ENCODE results near the gene RFX8. TPM values are rescaled to one million over a fixed set of nuclear protein-coding genes. Genes with fewer than 3 reads are reported as not detected.
"Not testable (repeated sequence)": the region's sequence is repeated elsewhere in the genome, so short reads cannot be mapped to it uniquely, and the experiment has no call there.

RFX8 gene
- total and polyA plus RNA-seq, 2 donors = 1.0 to 1.5 TPM

GRCh38 chr2:101352631-101353030 lies 122.3 kb downstream of the RFX8 start:
- DNase-seq (ENCODE audit: low read depth in 6 of 9, low spot score in 9 of 9); H3K4me1 ChIP-seq (ENCODE audit: control insufficient read depth in 2 of 2, insufficient read depth in 2 of 2, low read length in 2 of 2); H3K9me3 ChIP-seq (ENCODE audit: control insufficient read depth in 2 of 2, insufficient read depth in 1 of 2, low read length in 1 of 2); H3K27ac ChIP-seq (ENCODE audit: low read depth in 1 of 2, low read length in 1 of 2); H3K36me3 ChIP-seq (ENCODE audit: control insufficient read depth in 2 of 2, insufficient read depth in 2 of 2, low read length in 1 of 2); H3K4me3 ChIP-seq (ENCODE audit: low read length in 2 of 2); H3K27me3 ChIP-seq (ENCODE audit: control insufficient read depth in 2 of 2, insufficient read depth in 1 of 2, low read length in 1 of 2): not testable (repeated sequence)
- 97% methylated on average over 4 of the region's 4 CpGs for WGBS

- Histone ChIP-seq H3K36me3 (ENCODE audit: control insufficient read depth in 2 of 2, insufficient read depth in 2 of 2, low read length in 1 of 2) (no peaks in the 10 kb centered on the region), H3K4me1 (ENCODE audit: control insufficient read depth in 2 of 2, insufficient read depth in 2 of 2, low read length in 2 of 2) (no peaks in the 10 kb centered on the region), H3K27me3 (ENCODE audit: control insufficient read depth in 2 of 2, insufficient read depth in 1 of 2, low read length in 1 of 2) (no peaks in the 10 kb centered on the region), H3K9me3 (ENCODE audit: control insufficient read depth in 2 of 2, insufficient read depth in 1 of 2, low read length in 1 of 2) (no peaks in the 10 kb centered on the region), H3K4me3 (ENCODE audit: low read length in 2 of 2) (no peak overlapping the region), H3K27ac (ENCODE audit: low read depth in 1 of 2, low read length in 1 of 2) (no peak overlapping the region)
- 96% methylated on average over 7 of the region's 7 CpGs for WGBS
- DNase-seq (ENCODE audit: low read depth in 6 of 9, low spot score in 9 of 9) = no peak
Observed at GRCh38 chr2:101351207-101351606, 123.7 kb downstream of the RFX8 start.

- WGBS = 70% methylated on average over 7 of the region's 7 CpGs
- H3K9me3 ChIP-seq (ENCODE audit: control insufficient read depth in 2 of 2, insufficient read depth in 1 of 2, low read length in 1 of 2) = no peaks in the 10 kb centered on the region
Observed at GRCh38 chr2:101349893-101350662, 124.8 kb downstream of the RFX8 start.

DNA sequence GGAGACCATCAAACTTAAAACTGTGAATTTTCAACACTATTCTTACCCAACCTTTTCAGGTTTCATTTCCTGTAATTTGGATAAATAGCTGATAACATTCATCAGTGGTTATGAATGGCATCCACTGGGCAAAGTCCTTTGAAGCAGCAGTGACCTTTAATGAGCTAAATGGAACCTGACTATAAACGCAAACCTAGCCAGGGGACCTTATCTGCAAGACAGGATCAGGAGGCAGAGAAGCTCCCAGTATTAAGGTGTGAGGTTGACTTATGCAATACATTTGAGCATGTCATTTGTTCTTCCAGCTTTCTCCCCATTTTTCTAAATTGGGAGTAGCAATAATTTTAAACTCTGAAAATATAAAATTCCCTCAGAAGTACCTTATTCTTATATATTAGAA lies 126.0 kb downstream of the RFX8 start:
- Histone ChIP-seq H3K9me3 (ENCODE audit: control insufficient read depth in 2 of 2, insufficient read depth in 1 of 2, low read length in 1 of 2) (no peaks in the 10 kb centered on the region), H3K4me3 (ENCODE audit: low read length in 2 of 2) (no peak overlapping the region), H3K4me1 (ENCODE audit: control insufficient read depth in 2 of 2, insufficient read depth in 2 of 2, low read length in 2 of 2) (no peaks in the 10 kb centered on the region), H3K36me3 (ENCODE audit: control insufficient read depth in 2 of 2, insufficient read depth in 2 of 2, low read length in 1 of 2) (no peaks in the 10 kb centered on the region), H3K27me3 (ENCODE audit: control insufficient read depth in 2 of 2, insufficient read depth in 1 of 2, low read length in 1 of 2) (no peaks in the 10 kb centered on the region), H3K27ac (ENCODE audit: low read depth in 1 of 2, low read length in 1 of 2) (no peak overlapping the region)
- WGBS = 100% methylated on average over 1 of the region's 1 CpG
- DNase-seq (ENCODE audit: low read depth in 6 of 9, low spot score in 9 of 9) = no peak

More at GRCh38 chr2:101349893-101350662, 124.8 kb downstream of the RFX8 start:
- peak in 2 of 9 donors; percentile 21 to 63 for DNase-seq (ENCODE audit: low read depth in 6 of 9, low spot score in 9 of 9)
- no peaks in the 10 kb centered on the region for H3K4me1 ChIP-seq (ENCODE audit: control insufficient read depth in 2 of 2, insufficient read depth in 2 of 2, low read length in 2 of 2)
- no peaks in the 10 kb centered on the region for H3K36me3 ChIP-seq (ENCODE audit: control insufficient read depth in 2 of 2, insufficient read depth in 2 of 2, low read length in 1 of 2)
- no peak overlapping the region for H3K4me3 ChIP-seq (ENCODE audit: low read length in 2 of 2)
- no peak overlapping the region for H3K27ac ChIP-seq (ENCODE audit: low read depth in 1 of 2, low read length in 1 of 2)
- no peaks in the 10 kb centered on the region for H3K27me3 ChIP-seq (ENCODE audit: control insufficient read depth in 2 of 2, insufficient read depth in 1 of 2, low read length in 1 of 2)

Other genes with a start within 250 kb of the RFX8 start
- gene CNOT11, start 222.2 kb downstream of the RFX8 start, total RNA-seq = 49.4 TPM
- 34.0 TPM for gene CNOT11, start 222.2 kb downstream of the RFX8 start, polyA plus RNA-seq
- gene RNF149, start 166.4 kb downstream of the RFX8 start, total RNA-seq = 45.8 TPM
- gene RNF149, start 166.4 kb downstream of the RFX8 start, polyA plus RNA-seq = 105 TPM
- 0.38 TPM for gene CREG2, start 87.6 kb downstream of the RFX8 start, total RNA-seq
- gene CREG2, start 87.6 kb downstream of the RFX8 start, polyA plus RNA-seq = 0.07 TPM
- gene MAP4K4, start 222.6 kb upstream of the RFX8 start, total RNA-seq = 30.9 TPM
- 22.4 TPM for gene MAP4K4, start 222.6 kb upstream of the RFX8 start, polyA plus RNA-seq

All from thymus (tissue), 11 donors.